Hematopoietic multipotent progenitor cell treated with erythropoietin and hydrocortisone succinate and interleukin-3 and kit ligand, for 17 days (in vitro differentiated cells): ENCODE results near the gene EZH1.
A peak's percentile ranks its signal among the peaks of the same experiment; 100 is the strongest.
"Not testable (repeated sequence)": the region's sequence is repeated elsewhere in the genome, so short reads cannot be mapped to it uniquely, and the experiment has no call there.

Experiments used
- DNase-seq: peaks from one replicate; pipeline ENCODE4 v3.0.0-alpha.2; 2015; ENCODE audit warnings: low spot score

The EZH1 gene

DNA sequence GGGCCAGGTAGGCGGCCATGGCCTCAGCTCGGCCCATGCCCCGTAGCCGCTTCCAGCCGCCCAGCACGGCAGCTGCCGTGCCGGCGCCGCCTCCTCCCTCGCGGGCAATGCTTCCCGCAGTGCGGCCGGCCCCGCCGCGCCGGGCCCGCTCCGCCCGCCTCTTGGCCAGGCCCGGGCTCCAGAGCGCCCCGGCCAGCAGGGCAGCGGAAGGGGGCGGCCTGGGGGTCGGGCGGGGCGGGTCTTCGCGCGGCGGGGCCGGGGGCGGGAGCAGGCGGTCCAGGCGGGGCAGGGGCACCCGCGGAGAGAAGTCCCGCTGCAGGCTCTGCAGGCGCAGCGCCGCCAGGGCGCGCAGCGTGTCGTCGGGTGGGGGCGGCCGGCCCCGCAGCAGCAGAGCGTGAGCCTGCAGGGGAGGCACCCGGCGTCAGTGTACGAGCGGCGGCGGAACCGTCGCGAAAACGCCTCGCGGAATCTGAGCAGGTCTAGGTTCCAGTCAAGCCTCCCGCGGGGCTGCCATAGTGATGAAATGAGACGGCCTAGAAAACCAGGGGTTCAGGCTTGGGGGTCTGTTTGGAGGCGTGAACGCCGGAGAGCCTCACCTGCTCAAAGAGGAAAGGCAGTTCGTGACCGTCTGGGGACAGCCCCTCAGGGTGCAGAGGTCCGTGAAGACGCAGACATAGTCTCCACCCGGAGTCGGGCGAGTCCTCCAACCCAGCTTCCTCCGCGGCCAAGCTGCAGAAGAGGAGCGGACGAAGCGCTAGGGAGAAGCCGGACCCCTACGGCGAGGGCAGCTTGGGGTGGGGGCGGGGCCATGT, 74.7 kb downstream of the EZH1 start:
- no peak for DNase-seq

DNA sequence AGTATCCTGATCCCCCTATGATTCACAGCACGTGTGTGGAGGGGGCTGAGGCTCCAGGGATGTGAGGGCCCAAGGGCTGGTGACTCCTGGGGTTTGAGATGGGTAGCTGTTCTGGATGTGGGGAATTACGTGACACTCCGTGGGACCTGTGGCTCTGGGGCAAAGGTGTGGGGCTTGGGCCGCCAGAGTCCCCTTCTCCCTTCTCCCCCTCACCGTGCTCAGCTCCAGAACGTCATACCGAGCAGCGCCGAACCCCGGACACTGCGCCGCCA, 75.2 kb downstream of the EZH1 start:
- DNase-seq = no peak

DNA sequence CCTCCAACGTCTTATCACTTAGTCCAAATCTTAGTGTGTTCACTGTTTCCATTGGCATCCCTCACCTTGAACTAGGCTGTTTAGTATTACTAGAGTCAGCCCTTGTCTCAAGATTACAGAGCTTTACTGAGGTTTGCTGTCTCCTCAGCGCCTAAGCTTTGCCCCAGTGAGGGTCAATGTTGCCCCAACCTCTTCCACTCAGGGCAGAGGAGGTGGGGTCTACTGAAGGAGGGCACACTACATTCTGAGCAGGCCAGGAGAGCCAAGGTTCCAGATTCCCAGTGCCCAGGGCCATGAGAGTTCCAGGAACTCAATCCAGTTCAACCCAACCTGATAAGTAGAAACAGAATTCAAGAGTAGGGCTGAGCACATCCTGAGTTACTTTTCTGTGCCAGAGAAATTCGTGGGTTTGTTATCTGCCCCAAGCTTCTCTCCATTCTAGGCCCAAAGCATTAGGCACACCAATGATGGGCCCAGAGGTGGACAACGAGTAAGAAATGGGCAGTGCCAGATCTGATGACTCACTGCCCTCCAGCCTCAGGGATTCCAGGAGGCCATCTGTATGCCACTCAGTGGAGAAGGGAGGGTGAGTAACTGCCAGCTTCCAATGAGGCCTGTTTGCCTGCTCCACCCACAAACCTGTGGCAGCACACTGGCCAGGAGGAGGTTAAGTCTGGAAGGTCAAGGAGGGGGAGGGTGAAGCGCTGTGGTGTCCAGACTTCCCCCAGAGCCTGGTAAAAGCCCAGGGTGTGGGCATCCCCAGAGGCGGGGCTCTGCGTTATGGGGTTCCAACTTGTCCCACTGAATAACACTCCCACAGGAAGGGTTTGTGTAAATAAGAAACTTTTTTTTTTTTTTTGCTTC, 77.5 kb downstream of the EZH1 start:
- DNase-seq = peak; percentile 49

DNA sequence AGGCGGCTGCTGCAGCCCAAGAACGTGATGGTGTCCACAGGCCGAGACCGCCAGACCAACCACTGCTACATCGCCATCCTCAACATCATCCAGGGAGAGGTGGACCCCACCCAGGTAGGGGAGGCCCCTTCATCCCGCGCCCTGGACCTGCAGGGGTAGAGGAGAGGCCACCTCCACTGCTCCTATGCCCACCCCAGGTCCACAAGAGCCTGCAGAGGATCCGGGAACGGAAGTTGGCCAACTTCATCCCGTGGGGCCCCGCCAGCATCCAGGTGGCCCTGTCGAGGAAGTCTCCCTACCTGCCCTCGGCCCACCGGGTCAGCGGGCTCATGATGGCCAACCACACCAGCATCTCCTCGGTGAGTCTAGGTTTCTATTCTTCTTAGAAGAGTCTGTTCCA, 78.7 kb downstream of the EZH1 start:
- DNase-seq = not testable (repeated sequence)

DNA sequence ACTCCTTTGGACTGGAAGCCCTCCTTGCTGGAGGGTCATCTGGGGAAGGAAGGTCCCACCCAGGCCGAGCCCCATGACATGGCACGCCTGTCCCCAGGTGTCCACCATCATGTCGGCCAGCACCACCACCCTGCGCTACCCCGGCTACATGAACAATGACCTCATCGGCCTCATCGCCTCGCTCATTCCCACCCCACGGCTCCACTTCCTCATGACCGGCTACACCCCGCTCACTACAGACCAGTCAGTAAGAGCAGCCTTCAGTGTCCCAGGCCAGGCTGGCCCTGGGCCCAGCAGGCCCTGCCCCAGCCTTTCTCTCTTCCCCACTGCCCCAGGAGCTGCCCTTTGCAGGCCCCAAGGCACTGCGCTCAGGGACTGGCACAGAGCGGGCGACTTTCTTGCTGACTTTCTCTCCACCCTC, 79.2 kb downstream of the EZH1 start:
- DNase-seq = no peak

DNA sequence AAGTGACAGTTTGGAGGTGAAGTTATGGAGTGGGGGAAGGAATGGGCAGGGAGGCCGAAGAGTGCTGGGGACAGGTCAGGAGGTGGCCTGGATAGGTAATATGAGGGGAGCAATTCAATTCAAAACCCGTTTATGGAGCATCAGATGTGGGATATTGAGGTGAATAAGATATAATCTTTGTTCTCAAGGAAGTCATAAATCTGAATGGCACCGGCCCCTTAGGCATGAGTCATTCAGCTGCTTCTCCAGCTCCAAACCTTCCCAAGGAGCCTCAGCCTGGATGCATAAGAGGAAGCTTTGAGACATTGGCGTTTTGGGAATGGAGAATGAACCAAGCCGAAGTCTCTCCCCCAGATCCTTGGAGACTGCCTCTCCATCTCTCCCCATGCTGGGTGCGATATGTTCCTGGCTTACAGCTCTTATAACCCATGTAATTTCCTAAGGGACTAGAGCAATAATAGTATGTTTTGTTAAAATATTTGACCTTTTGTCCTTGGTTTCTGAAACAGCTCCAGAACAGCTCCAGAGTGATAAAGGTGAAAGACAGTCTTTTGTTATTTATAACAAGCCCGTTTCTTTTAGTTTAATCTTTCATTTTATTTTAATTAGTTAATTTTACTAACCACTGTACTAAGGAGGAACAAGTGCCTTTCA, 84.0 kb downstream of the EZH1 start:
- DNase-seq = no peak

DNA sequence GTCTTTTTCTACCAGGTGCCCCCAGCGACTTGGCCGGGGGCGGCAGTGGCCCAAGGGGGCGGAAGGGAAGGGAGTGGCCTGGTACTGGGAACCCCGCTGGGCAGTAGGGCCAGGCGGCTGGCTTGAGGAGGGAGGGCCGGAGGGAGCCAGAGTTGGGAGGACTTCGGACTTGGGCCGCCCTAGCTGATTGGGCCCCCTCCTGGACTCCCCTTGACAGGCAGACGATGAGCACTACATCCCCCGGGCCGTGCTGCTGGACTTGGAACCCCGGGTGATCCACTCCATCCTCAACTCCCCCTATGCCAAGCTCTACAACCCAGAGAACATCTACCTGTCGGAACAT, 84.9 kb downstream of the EZH1 start:
- DNase-seq = not testable (repeated sequence)

DNA sequence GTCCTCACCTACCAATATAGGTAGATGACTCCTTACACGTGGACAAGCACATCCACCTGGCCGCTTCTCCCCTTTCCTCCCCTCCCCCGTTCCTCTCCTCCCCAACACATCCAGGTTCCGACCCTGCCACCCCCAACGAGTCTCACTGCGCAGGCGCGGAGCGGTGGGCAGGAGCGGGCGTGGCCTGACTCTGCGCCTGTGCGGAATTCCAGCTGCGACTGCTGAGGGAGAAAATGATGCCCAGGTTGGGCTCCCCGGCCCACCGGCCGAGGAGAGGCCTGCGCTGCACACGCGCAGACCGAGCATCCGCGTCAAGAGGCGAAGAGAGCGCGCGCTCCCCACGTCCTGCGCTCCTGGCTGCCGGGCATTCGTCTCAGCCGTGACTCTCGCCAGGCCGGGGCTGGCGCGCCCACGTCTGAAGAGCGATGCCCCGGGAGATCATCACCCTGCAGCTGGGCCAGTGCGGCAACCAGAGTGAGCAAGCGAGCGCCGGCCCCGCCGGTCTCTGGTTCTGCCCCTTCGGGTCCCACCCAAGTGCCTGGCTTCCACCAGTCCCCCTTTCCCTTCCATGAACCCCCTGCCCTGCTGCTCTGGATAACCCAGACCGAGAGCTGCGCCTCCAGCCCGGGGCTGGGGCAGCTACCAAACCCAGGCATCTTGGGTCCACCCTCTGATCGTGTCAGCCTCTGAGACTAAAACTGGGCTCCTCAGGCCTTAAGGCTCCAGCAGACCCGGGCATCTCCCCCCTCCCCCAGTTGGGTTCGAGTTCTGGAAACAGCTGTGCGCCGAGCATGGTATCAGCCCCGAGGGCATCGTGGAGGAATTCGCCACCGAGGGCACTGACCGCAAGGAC, 85.5 kb downstream of the EZH1 start, which contains the start of gene TUBG2:
TSS of gene TUBG2 (plus strand) at position 206 of the 853 bp plus-strand sequence. CDS start at position 426, 220 bp downstream.
- peak; percentile 73 for DNase-seq

DNA sequence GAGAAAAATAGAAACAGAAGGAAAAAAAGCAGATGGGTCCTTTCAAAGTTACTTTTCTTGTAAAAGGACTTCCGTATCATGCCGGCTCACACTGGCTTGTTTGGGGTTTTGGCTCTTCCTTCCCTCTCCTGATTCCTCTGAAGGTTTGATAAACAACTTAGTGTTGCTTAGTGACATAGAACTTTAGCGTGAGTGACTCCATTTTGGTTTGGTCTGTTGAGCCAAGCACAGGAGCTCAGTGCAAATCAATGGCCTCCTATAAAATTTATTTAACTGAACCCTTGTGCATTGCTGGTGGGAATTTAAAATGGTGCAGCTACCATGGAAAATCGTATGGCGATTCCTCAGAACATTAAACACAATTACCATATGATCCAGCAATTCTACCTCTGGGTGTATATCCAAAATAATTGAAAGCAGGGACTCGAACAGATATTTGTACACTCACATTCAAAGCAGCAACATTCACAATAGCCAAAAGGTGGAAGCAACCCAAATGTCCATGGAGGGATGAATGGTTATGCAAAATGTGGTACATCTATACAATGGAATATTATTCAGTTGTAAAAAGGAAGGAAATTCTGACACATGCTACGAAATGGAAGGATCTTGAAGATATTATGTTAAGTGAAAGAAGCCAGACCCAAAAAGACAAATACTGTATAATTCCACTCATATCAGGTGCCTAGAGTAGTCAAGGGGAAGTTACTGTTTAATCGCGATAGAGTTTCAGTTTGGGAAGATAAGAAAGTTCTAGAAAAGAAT, 86.8 kb downstream of the EZH1 start:
- no peak for DNase-seq

DNA sequence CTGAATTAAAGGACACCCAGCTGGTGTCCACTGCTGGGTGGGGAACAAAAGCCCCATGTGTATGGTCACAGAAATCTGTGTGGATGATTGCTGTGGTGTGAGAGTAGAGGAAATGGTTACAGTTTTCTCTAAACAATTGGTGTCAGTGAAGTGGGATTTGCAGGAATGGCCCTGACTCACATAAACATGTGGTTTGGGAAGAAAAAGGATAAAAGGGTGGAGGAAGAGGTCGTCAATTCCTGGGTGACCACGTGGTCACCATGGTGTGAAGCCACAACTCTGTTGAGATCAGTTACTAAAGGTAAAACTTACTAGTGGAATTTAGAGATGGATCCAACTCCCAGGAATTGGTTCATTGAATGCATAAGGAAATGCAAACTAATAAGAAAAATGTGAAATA, 89.3 kb downstream of the EZH1 start:
- no peak for DNase-seq

DNA sequence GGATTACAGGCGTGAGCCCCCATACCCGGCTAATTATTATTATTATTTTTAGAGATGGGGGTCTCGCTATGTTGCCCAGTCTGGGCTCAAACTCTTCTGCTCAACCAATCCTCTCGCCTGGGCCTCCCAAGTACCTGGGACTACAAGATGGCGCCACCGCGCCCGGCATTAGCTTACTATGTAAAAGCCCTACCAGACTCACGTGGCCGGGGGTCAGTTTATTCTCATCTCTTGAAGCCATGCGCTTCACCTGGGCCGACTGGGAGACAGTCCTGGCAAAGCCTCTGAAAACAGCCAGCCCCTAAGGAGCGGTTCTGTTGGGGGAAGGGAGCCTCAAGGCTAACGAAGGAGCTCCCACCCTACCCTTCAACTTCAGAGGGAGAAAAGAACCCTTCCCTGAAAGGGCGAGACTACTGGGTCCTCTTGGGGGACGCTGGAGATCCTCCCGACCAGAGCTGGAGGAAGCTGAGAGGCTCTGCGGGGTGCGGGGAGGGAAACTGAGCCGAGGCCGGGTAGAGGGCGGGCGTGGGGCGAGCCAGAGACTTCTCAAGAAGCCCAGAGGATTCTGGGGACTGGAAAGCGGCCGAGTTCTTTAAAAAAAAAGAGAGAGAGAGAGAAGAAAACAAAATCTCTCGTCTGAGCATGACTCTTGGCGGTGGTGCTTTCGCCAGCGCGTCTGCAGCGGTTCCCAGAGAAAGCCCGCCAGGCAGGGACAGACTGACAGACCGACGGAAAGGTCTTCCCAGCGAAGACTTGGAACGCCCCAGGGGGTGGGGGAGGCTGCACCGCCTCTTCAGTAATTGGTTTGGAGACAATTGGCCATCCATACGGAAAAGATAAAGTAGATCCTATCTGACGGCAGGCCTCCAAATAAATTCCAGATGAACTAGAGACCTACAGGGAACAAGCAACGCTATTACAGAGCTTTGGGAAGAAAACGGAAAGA, 91.4 kb downstream of the EZH1 start:
- no peak for DNase-seq

DNA sequence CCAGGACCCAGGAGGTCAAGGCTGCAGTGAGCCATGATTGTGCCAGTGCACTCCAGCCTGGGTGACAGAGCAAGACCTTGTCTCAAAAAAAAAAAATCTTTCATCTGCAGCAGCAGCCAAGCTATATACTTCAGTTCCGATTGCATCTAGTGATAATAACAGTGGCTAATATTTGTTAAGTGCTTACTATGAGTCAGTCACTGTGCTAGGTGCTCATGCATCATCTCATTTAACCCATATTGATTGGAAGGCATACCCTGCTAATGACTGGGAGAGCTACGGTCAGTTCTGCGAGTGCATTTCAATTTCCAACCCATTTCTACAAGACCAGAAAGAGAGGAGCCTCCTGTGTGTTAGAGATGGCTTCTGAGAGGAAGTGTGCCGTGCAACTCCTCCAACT, 93.4 kb downstream of the EZH1 start:
- no peak for DNase-seq
